Measurements from ENCODE around the gene FAF1.

The FAF1 gene

GRCh38 chr1:50858761-50859160 lies 101.3 kb downstream of the FAF1 start:
- DNase-seq (ENCODE audit: low spot score): no peak
- in situ Hi-C loops (cut with MboI; ENCODE audit: low pct_unique_long_range_greater_than_20kb, low sequenced_read_pairs, unreplicated experiment): loop anchor here (25.0 kb wide), 1 partner anchor 329 kb away; no protein-coding TSS in a partner anchor
- no peak for TF ChIP-seq CTCF (IDR thresholded peaks at IDR 0.05; ENCODE audit: extremely low read depth, insufficient read depth, missing control alignments)

GRCh38 chr1:50857702-50858101 lies 102.4 kb downstream of the FAF1 start:
- in situ Hi-C loops (cut with MboI; ENCODE audit: low pct_unique_long_range_greater_than_20kb, low sequenced_read_pairs, unreplicated experiment): loop anchor here (25.0 kb wide), 1 partner anchor 330 kb away; no protein-coding TSS in a partner anchor
- DNase-seq (ENCODE audit: low spot score): no peak
- TF ChIP-seq CTCF (IDR thresholded peaks at IDR 0.05; ENCODE audit: extremely low read depth, insufficient read depth, missing control alignments): no peak

GRCh38 chr1:50853325-50853724 lies 106.7 kb downstream of the FAF1 start:
- TF ChIP-seq CTCF (IDR thresholded peaks at IDR 0.05; ENCODE audit: extremely low read depth, insufficient read depth, missing control alignments): no peak

GRCh38 chr1:50852889-50853288 lies 107.2 kb downstream of the FAF1 start:
- TF ChIP-seq CTCF (IDR thresholded peaks at IDR 0.05; ENCODE audit: extremely low read depth, insufficient read depth, missing control alignments): no peak
- in situ Hi-C loops (cut with MboI; ENCODE audit: low pct_unique_long_range_greater_than_20kb, low sequenced_read_pairs, unreplicated experiment): loop anchor here (25.0 kb wide), 1 partner anchor 334 kb away; no protein-coding TSS in a partner anchor
- DNase-seq (ENCODE audit: low spot score): no peak

More at GRCh38 chr1:50853325-50853724, 106.7 kb downstream of the FAF1 start:
- no peak for DNase-seq (ENCODE audit: low spot score)
- in situ Hi-C loops (cut with MboI; ENCODE audit: low pct_unique_long_range_greater_than_20kb, low sequenced_read_pairs, unreplicated experiment): loop anchor here (25.0 kb wide), 1 partner anchor 334 kb away; no protein-coding TSS in a partner anchor

- in situ Hi-C loops (cut with MboI; ENCODE audit: low pct_unique_long_range_greater_than_20kb, low sequenced_read_pairs, unreplicated experiment): loop anchor here (25.0 kb wide), 1 partner anchor 336 kb away; no protein-coding TSS in a partner anchor
- no peak for DNase-seq (ENCODE audit: low spot score)
- no peak for TF ChIP-seq CTCF (IDR thresholded peaks at IDR 0.05; ENCODE audit: extremely low read depth, insufficient read depth, missing control alignments)
Observed at GRCh38 chr1:50851466-50851865, 108.6 kb downstream of the FAF1 start.

- in situ Hi-C loops (cut with MboI; ENCODE audit: low pct_unique_long_range_greater_than_20kb, low sequenced_read_pairs, unreplicated experiment): loop anchor here (25.0 kb wide), 1 partner anchor 336 kb away; no protein-coding TSS in a partner anchor
- TF ChIP-seq CTCF (IDR thresholded peaks at IDR 0.05; ENCODE audit: extremely low read depth, insufficient read depth, missing control alignments): no peak
- DNase-seq (ENCODE audit: low spot score): no peak
Observed at GRCh38 chr1:50851034-50851433, 109.0 kb downstream of the FAF1 start.
